Glomerular visceral epithelial cell (primary cell): Measurements from ENCODE around the gene TTC34.
A peak's percentile ranks its signal among the peaks of the same experiment; 100 is the strongest.

Experiments used
- DNase-seq: peaks from one replicate; pipeline ENCODE4 v3.0.0-alpha.2; 2016; ENCODE audit errors: extremely low spot score

The TTC34 gene

GRCh38 chr1:2590233-2591141 is 211.0 kb downstream of the TTC34 start:
- no peak for DNase-seq

GRCh38 chr1:2589431-2590232 is 211.9 kb downstream of the TTC34 start:
- no peak for DNase-seq

- no peak for DNase-seq
Measured at GRCh38 chr1:2588661-2589430, 212.6 kb downstream of the TTC34 start.

- DNase-seq, result no peak
Measured at GRCh38 chr1:2587860-2588571, 213.5 kb downstream of the TTC34 start.

DNA sequence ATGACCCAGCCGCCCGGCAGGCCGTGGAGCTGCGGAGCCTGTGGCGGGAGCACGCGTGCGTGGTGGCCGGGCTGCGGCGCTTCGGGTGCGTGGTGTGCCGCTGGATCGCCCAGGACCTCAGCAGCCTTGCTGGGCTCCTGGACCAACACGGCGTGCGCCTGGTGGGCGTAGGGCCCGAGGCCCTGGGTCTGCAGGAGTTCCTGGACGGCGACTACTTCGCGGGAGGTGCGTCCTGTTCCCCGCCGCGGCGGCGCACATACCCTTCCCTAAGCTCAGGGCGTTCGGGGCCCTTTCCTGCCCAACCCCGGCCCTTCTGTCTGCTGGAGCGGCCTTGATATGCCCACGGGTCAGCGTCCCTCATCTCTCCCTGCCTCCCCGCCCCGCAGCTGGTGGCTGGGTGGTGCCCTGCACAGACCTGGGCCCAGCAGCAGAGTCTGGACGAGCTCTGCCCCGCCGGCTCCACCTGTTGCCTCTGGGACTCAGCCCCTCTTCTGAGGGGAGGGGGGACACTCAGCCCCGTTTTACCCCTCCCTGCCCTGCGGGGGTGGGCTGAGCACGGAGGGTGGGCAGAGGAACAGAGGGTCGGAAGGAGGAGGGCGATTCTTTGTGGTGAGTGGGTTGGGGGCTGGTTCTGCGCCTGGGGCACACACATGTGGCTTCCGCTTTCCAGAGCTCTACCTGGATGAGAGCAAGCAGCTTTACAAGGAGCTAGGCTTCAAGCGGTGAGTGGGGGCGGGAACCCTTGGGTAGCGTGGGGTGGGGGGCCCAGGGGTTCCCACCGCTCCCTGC is 214.2 kb downstream of the TTC34 start:
- DNase-seq, result no peak

DNA sequence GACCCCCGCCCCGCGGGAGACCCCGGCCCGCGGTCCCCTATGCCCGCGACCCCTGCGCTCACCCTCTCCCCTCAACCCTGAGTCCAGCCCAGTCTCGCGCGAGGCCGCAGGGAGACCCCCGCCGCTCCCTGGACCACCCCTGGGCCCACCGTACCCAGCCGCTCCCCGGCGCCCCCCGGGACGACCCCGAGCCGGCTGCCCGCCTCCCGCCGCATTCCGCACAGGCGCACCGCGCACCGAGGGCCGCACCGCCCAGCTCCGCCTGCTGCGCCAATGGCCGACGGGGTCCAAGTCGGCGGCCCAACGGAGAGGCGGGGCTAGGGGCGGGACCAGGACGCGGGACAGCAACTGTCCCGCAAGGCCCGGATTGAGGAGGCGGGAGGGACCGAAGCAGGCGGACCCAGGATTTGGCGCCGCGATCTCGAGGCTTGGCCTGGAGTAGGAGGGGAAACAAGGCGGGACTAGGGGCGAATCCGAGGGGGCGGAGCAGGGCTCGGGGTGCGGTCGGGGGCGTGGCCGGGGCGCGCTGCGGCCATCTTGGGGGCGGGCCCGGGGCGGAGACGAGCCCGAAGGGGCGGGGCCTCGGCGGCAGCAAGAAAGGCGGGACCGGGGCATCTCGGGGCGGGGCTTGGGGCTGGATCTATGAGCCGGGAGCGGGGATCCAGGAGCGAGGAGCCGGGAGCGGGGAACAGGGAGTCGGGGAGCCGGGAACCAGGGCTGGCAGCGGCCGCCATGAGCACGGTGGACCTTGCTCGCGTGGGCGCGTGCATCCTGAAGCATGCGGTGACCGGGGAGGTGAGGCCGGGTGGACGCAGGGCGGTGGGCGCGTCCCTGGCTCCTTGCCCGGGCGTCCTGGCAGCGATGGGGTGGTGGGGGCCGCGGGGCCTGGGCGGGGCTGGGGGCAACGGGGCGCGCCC is 215.1 kb downstream of the TTC34 start, which contains the start of gene PRXL2B:
Gene PRXL2B, plus strand, starts transcription at position 624 of the 917 bp plus-strand sequence. Its CDS starts 109 bp downstream, at position 733.
- DNase-seq, result peak; percentile 99
